GM12892 (cell line): Measurements from ENCODE around the gene RARRES2.

ENCODE experiments used
- DNase-seq: peaks from one replicate; pipeline ENCODE4 v3.0.0; 2011; ENCODE audit not compliant: insufficient read length
- FAIRE-seq: peaks from 2 replicates; lab custom pipeline; 2011; peaks lifted over from hg19 to GRCh38; lab: Jason Lieb, UNC
- POLR2A ChIP-seq: IDR thresholded peaks from 2 replicates; pipeline ENCODE4 v1.6.1; 2011; ENCODE audit warnings: low read depth, low read length, control low read depth
- POLR2AphosphoS5 ChIP-seq: IDR thresholded peaks from 2 replicates; pipeline ENCODE4 v1.6.1; 2011; ENCODE audit warnings: low read depth, low read length, control low read depth
- TAF1 ChIP-seq: IDR thresholded peaks from 2 replicates; pipeline ENCODE4 v1.6.1; 2011; ENCODE audit warnings: low read depth, mild to moderate bottlenecking, control low read depth, low read length, borderline replicate concordance

The RARRES2 gene

DNA sequence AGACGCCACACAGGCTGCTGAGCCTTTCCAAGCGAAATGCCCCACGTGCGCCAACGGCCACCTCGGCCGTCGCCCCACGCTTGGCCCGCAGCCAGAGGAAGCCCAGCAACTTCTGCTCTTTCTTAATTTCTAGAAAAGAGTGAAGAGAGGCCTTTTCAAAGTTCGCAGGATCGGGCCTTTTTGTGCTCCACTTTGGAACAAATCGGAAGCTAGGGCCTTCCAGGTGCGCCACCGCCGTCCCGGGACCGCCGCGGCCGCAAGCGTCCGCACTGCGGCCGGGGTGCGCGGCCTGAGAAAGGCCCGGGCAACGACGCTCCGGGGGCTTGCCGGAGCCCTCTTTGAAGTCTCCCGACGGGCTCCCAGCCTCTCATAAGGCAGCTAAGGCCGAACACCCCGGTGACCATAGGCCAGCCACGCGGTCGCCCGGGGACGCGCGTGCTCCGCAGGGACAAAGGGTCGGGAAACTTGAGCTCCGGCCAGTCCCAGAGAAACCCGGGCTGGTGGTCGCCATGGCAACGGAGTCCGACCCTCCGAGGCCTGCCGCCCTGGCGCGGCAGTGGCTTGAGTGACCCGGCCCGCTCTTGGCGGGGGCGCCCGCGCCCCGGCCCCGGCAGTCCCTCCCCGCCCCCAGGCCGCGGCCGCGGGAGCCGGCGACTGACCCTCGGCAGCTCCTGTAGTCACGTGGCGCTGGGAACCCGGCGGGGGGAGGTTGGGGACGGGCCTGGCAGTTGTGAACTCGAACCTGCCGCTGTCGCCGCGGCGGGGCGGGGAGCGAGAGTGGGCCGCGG is 26.9 kb upstream of the RARRES2 start, which contains the start of gene REPIN1:
Gene REPIN1 (plus strand): TSS at position 727 of the 788 bp plus-strand sequence. CDS start 890 bp downstream, outside the sequence.
- TF ChIP-seq TAF1 (0 out of 2 replicates have a peak, but pooled peaks have one; percentile 27), POLR2AphosphoS5 (peak; percentile 52; the same call in 1 of the 2 replicates), POLR2A (peak; percentile 78)
- FAIRE-seq: peak; percentile 90
- DNase-seq: peak; percentile 82

DNA sequence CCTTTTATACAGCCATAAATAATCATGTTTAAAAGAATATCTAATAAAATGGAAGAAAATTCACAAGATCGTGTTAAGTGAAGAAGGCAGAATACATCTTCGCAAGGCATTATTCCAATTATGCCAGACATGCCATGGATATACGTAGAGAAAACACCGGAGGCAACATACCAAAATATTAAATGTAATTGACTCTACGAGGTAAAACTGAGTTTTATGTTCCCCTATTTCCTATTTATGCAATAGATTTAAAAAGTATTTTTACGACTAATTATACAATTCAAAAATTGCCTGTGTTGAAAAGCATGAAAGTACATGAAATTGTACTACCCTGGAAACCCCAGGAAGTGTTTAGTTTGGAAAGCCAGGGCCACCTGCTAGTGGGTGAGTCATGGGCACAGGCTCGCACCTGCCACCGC is 26.3 kb upstream of the RARRES2 start:
- FAIRE-seq (no peak), DNase-seq (no peak)
- TF ChIP-seq POLR2A: no peak
- no peak for TF ChIP-seq TAF1
- no peak for TF ChIP-seq POLR2AphosphoS5

- DNase-seq: no peak
- FAIRE-seq: no peak
- TF ChIP-seq POLR2AphosphoS5 (no peak), TAF1 (no peak)
Measured at GRCh38 chr7:150365673-150366398, 24.4 kb upstream of the RARRES2 start.

- FAIRE-seq (no peak), DNase-seq (no peak)
- no peak for TF ChIP-seq TAF1
- no peak for TF ChIP-seq POLR2A
- TF ChIP-seq POLR2AphosphoS5: no peak
Measured at GRCh38 chr7:150365194-150365593, 23.8 kb upstream of the RARRES2 start.

GRCh38 chr7:150363872-150364271 is 22.4 kb upstream of the RARRES2 start:
- DNase-seq (no peak), FAIRE-seq (peak; percentile 68)
- TF ChIP-seq TAF1 (no peak), POLR2A (no peak), POLR2AphosphoS5 (no peak)

DNA sequence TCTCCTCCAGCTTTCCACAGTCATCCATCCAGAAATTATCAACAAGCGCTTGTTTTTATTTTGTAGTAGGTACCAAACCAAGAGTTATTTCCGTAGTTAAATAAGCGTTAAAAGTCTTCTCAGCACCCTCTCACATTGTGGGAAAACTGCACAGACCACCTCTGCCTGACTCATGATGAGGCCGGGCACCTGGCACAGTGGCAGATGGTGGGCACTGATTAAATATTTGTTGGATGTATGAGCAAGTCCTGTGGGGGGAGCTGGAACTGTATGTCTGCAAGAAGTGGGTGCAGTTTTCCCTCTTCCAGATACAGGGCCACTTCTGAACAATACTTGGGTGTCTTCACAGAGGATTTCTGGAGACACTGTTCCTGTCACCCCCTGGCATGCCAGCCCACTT is 21.9 kb upstream of the RARRES2 start:
- no peak for DNase-seq
- TF ChIP-seq TAF1: no peak
- no peak for TF ChIP-seq POLR2AphosphoS5
- no peak for TF ChIP-seq POLR2A
- FAIRE-seq: no peak

GRCh38 chr7:150361807-150362621 is 20.6 kb upstream of the RARRES2 start:
- FAIRE-seq (no peak), DNase-seq (no peak)
- TF ChIP-seq TAF1 (no peak), POLR2A (no peak), POLR2AphosphoS5 (no peak)

DNA sequence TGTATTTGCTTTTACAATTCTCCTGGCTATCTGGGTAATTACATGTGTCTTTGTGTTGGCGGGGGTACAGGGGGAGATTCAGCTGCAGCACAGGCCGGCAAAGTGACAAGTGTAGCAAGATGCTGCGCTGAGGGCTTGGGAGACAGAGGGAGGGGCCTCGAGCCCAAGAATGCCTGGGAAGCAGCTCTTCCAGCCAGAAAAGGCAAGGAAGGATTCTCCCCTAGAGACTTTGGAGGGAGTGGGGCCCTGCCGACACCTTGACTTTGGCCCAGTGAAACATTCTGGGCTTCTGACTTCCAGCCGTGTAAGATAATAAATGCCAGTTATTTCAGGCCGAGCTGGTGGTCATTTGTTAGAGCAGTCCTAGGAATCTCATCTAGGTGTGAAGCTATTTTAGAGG is 20.0 kb upstream of the RARRES2 start:
- TF ChIP-seq TAF1 (no peak), POLR2AphosphoS5 (no peak), POLR2A (no peak)
- DNase-seq (no peak), FAIRE-seq (no peak)

DNA sequence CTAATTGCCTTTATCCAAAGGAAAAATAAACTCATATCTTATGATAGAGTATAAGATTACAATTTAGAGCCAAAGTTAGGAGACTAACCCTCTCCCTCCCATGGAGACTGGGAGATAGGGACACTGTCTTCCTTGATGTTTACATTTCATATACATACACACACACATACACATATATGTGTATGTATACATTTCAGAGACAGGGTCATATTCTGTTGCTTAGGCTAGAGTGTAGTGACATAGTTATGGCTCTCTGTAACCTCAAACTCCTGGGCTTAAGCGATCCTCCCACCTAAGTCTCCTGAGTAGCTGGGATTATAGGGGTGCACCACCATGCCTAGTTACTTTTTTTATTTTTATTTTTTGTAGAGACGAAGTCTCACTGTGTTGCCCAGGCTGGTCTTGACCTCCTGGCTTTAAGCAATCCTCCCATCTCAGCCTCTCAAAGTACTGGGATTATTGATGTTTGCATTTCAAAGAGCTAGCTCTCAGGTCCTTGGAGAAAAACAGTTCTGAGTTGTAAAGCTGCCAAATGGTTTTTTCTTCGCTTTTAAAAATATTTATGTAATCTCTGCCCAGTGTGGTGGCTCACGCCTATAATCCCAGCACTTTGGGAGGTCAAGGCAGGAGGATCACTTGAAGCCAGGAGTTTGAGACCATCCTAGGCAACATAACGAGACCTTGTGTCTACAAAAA is 19.1 kb upstream of the RARRES2 start:
- DNase-seq (no peak), FAIRE-seq (no peak)
- TF ChIP-seq POLR2AphosphoS5: no peak
- no peak for TF ChIP-seq POLR2A
- no peak for TF ChIP-seq TAF1

DNA sequence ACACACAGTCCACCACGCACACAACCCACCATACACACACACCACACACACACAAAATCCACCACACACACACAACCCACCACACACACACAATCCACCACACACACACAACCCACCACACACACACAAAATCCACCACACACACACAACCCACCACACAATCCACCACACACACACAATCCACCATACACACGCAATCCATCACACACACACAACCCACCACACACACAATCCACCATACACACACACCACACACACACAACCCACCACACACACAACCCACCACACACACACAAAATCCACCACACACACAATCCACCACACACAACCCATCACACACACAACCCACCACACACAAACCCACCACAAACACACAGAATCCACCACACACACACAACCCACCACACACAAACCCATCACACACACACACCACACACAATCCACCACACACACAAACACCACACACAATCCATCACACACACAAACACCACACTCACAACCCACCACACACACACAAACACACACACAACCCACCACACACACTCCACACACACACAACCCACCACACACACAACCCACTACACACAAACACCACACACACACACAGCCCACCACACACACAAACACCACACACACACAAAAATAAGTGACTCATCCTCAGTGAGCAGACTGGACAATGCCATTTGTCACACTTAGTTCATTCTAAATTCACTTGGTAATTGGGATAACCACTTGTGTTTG is 18.4 kb upstream of the RARRES2 start:
- peak; percentile 67 for FAIRE-seq
- TF ChIP-seq POLR2AphosphoS5 (no peak), TAF1 (no peak), POLR2A (no peak)

DNA sequence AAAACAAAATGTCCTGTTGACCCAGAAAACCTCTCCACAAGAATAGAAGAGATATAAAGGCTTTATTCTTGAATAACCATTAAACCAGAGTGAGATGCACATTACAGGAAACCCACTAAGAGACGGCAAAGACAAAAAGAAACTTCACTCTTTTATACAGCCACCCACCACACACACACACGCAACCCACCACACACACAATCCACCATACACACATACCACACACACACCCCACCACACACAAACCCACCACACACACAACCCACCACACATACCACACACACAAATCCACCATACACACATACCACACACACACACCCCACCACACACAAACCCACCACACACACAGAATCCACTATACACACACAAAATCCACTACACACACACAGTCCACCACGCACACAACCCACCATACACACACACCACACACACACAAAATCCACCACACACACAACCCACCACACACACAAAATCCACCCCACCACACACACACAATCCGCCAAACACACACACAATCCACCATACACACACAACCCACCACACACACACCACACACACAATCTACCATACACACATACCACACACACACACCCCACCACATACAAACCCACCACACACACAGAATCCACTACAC is 17.7 kb upstream of the RARRES2 start:
- no peak for DNase-seq
- peak; percentile 83 for FAIRE-seq
- TF ChIP-seq POLR2AphosphoS5 (no peak), POLR2A (no peak), TAF1 (no peak)

More for the DNA sequence above, 18.4 kb upstream of the RARRES2 start:
- no peak for DNase-seq

GRCh38 chr7:150358433-150358832 is 17.0 kb upstream of the RARRES2 start:
- no peak for TF ChIP-seq TAF1
- no peak for TF ChIP-seq POLR2AphosphoS5
- no peak for TF ChIP-seq POLR2A
- FAIRE-seq: no peak
- no peak for DNase-seq
